Smooth muscle cell of the pulmonary artery (primary cell): Measurements from ENCODE around the gene FAM118A. TPM values are rescaled to one million over a fixed set of nuclear protein-coding genes. Genes with fewer than 3 reads are reported as not detected.

ENCODE experiments used
- total RNA-seq: library from RNA; depleted of rRNA; stranded (reverse); fragments of >200 nt; gene quantifications from 2 replicates; pipeline ENCODE4 v1.2.3, GENCODE V29; 2014

The FAM118A gene
- 21.9 and 43.7 TPM in 2 replicates for total RNA-seq

GRCh38 chr22:45309422-45310227, at the start of gene FAM118A:
TSS of gene FAM118A (plus strand) at chr22:45309934. CDS start at chr22:45322380, 12,446 bp downstream.

GRCh38 chr22:45284705-45285262, 24.9 kb upstream of the FAM118A start, which contains the start of gene UPK3A:
TSS of gene UPK3A (plus strand) at chr22:45284949. CDS start at chr22:45285014, 65 bp downstream.

Other genes starting within 250 kb of the FAM118A start
- 28.4 and 32.7 TPM in 2 replicates for gene NUP50, start 146.0 kb upstream of the FAM118A start, total RNA-seq
- 44.4 and 80.5 TPM in 2 replicates for gene KIAA0930, start 69.0 kb upstream of the FAM118A start, total RNA-seq
- gene UPK3A, start 25.0 kb upstream of the FAM118A start, total RNA-seq: not detected in 2 replicates
- gene SMC1B, start 103.7 kb downstream of the FAM118A start, total RNA-seq: 0.07 TPM in 1 of 2 replicates, not detected in the other
- 0.20 and 0.46 TPM in 2 replicates for gene RIBC2, start 103.8 kb downstream of the FAM118A start, total RNA-seq
- gene FBLN1, start 192.9 kb downstream of the FAM118A start, total RNA-seq: 150 and 215 TPM in 2 replicates